NCI-H1105 (cell line): ENCODE measurements around the gene CACNA1A.
"Not testable (repeated sequence)": the region's sequence is repeated elsewhere in the genome, so short reads cannot be mapped to it uniquely, and the experiment has no call there.

Experiments
- DNase-seq: peaks from one replicate; lab custom pipeline; 2025; lab: John Stamatoyannopoulos, UW

CACNA1A gene

DNA sequence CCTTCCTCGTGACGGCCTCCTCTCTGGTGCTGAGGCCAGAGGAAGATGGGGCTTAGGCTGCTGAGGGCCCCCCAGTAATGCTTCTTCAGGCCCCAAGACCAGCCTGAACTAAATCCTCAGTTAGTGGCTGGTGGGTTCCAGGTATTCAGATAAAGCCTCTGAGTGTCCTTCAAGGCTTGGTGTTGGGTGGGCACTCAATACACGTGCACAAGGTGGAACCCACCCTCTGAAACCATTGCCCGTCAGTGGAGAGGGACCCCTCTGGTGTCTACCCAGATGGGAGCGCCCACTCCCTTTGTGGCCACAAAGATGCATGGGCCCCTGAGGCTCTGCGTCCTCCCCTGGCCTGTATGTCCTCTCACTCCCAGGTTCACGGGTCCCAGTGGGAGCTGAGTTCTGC, 277.0 kb downstream of the CACNA1A start:
- DNase-seq = no peak

- no peak for DNase-seq
Observed at GRCh38 chr19:13228561-13228960, 277.7 kb downstream of the CACNA1A start.

DNA sequence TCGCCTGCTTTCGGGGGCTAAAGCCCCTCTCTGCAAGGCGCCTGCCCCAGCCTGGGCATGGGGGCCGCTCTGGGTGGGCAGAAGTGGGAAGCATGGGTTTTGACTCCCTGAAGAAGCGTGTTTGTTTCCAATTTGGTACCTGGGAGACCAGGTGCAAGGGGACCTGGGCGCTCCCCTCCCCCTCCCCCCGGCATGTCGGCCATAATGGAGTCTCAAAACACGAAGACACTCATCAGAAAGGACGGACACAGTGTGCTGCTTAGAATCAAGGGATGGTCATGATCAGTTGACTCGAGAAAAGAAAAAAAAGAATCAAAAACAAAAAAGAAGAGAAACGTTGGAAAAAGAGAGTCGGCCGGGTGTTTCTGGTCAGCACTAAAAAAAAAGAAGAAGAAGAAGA, 279.3 kb downstream of the CACNA1A start:
- no peak for DNase-seq

DNA sequence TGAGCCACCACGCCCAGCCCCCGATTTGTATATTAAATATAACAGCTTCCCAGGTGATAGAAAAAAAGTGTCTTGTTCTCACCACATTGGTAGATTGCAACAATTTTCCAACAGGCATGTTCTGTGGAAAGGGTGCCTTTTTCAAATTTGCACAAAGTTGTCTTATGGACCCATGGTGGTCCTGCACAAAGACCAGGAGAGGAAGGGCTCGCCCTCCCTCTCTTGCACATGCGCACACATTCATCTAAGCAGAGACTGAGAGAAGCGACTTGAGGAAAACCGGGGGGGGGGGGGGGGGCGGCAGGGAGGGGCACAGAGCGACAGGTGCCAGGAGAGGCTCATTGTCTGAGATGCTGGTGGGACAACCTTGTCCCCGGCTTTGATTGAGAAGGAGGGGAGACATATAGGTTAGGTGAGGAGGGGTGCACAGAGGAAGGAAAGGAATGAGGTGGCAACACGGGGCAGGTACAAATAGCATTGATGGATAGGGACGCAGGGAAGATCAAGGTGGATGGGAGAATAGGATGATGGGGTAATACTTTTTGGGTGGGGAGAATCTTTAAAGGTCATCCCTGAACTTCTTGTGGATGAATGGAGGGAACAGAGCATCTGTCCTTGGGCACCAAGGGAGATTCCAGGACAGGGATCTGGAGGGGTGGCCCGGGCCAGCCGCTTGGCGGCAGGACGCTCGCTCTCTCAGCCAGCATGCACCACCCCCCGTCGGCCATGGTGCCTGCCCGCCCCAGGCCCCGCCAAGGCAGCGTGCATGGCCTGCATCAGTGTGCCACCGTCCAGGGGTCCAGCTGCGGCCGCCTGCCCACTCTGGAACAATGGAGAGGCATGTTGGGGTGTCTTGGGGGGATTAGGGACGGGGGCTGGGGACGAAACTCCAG, 280.1 kb downstream of the CACNA1A start:
- DNase-seq = no peak

DNA sequence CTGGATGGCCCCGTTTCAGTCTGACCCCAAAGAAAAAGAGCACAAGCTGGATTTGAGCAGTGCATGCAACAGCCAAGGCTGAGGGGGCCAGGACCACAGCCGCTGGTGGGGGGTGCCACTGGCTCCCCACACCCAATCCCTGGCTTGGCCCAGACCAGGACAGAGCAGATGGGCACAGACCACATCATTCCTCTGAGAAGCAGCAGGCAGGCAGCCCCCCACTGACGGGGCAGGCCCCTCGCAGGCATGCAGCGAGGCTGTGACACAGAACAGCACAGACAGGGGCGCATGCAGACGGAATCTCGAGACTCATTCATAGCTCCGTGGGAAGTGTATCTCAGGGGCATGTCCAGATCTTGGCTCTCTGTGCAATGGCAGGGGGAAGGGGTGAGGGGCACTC, 281.2 kb downstream of the CACNA1A start:
- DNase-seq = no peak

GRCh38 chr19:13220847-13221246, 285.4 kb downstream of the CACNA1A start:
- DNase-seq = no peak

- no peak for DNase-seq
Observed at GRCh38 chr19:13215572-13216380, 290.5 kb downstream of the CACNA1A start.

- no peak for DNase-seq
Observed at GRCh38 chr19:13214036-13214730, 292.1 kb downstream of the CACNA1A start.

DNA sequence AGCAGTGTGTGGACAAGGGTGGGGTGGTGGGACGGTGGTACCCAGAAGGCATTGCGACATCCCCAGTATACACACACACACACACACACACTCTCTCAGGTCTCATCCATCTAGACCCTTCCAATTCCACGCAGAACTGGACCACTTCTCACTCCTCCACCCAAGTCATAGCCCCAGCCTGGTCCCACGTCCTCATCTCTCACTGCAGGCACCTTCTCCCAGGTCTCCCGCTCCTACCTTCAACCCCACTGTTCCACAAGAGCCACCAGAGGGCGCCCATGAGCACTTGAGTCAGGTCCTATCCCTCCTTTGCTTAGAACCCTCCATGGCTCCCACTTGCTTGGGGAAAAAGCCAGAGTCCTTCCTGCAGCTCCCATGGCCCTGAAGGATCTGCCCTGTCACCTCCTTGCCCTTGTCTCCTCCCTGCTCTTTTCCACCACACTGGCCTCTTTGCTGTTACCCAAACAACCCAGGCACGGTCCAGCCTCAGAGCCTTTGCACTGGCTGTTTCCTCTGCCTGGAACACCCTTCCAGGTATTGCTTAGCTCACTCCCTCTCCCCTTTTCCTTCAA, 293.4 kb downstream of the CACNA1A start:
- no peak for DNase-seq

DNA sequence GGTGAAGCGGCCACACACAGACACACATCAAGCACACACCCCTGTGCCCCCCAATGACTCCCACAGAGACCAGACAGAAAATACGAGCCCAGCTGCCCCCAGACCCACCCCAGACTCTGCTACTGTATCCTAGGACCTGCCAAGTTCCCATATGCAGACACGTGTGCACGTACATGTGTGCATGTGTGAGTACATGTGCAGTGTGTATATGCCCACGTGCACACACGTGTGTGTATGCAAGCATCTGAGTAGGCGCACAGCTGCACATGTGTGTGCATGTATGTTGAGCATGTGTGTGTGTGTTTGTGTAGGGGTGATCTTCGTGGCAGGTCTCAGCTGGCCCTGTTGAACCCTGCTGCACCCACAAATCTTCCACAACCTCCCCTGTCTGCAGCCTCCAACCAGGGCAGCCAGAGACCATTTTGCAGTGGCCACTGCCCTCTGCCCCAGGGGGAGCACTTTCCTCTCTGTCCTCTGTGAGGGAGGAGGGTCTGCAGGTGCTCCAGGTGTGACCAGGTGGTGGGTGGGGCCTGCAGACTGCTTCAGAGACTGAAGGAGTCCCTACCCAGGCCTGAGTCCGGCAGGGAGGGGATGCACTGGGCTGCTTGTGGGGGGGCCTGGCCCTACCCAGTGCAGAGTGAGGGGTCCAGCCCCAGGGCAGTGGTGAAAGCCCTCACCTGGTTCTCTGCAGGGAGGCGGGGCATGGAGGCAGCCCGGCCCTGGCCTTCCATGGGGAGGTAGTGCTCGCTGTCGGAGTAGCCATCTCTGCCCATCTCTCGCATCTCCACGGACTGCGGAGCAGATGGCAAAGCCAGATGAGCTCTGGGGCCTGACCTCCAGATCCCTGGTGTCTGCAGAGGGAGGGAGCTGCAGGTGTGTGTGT, 294.6 kb downstream of the CACNA1A start:
- DNase-seq = no peak

DNA sequence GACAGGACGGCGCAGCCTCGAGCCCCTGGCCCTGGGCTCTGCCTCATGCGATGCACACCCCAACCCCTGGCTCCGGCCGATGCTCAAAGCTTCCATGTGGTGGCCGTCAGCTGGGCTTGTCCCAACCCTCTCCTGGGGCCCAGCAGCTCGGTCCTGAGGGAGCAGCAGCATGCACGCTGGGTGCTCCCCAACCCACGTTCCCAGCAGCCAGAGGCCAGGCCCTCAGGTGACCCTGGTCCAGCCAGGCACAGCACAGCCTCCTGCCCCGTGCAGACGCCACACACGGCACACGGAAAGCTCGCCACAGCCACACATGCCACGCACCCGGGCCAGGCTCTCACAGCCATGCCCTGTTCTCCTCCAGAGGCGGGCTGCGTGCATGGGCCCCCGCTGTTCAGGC, 295.3 kb downstream of the CACNA1A start:
- no peak for DNase-seq

DNA sequence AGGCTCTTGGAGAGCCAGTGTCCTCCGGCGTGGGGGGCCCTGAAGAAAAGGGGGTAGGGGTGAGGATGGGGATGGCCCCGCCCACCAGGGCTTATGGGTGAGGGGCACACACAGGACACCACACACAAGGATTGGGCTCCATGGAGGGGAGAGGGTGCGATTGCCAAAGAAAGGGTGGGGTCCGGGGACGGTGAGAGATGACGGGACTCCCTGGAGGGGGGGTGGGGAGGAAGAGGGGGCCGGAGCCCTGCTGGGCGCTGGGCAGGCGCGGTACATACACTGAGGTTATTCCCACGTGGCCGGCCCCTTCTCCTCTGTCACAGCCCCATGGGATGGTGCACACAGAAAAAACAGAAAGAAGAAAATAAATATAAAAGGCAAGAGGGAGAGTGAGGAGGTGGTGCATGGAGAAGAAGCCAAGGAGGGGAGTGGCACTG, 295.9 kb downstream of the CACNA1A start:
- no peak for DNase-seq

DNA sequence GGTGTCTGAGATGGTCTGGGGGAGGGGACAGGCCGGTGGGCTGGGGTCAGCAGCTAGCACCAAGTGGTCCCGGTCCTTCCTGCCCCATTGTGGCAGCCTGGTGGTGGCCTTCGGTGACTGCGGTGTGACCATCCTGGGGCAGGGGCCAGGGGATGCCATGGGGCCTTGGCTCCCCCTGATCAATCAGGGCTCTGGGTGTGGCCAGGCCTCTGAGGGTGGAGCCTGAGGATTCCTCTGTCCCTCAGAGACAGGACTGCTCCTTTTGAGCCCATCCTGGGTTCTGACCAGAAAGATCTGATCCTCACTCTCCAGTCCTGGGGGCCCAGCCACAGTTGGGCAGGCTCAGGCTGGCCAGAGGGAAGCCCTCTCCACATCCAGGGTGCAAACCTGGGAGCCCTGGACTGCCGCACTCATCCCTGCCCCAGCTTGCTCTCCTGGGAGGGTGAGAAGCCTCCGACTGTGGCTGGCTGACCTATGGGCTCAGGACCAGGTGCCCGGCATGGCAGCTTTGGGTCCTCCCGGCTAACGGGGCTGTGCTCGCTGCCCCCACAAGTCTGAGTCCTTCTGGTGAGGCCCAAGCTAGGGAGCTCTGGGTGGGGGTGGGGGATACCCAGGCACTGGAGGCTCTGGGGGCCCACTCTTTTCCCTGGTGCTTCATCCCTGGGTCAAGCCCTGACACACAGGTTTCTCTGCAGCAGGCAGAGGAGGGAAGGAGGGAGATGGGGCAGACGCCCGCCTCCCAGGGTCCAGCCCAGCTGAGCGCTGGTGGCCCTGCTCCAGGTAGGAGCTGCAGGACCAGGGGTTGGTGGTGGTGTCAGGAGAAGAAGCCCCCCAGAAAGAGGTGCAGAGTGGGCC, 296.6 kb downstream of the CACNA1A start:
- no peak for DNase-seq

DNA sequence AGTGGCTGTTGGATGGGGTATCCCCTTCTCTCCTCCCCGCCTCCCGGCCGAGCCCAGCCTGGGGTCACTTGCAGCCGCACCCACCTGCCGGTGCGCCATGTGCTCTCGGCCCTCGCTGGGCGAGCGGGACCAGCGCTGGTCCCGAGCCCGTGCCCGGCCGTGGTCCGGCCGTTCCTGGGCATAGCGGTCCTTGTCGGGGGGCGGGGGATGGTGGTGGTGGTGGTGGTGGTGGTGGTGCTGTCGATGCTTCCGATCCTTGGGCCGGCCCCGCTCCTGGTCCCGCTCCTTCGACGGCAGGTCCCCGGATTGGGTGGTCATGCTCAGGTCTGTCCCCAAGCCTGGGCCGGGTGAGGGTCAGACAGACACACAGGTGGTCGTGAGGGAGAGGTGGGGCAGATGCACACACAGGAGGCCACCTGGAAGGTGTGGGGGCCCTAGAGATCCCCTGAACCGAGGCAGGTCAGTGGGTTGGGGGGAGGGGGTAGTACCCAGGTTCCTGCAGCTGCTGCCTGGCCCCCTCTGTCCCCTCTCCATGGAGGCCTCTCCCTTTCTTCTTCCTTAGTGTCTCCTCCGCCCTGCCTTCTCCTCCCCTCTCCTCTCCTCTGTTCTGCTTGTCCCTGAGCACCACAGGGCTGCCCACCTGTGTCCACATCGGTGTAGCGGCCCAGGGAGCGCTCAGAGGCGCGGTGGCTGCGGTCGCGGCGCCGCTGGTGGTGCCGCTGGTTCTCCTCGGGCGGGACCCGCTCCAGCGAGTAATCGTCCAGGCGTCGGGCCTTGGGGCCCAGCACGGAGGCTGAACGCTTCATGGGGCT, 297.4 kb downstream of the CACNA1A start:
- DNase-seq = no peak

DNA sequence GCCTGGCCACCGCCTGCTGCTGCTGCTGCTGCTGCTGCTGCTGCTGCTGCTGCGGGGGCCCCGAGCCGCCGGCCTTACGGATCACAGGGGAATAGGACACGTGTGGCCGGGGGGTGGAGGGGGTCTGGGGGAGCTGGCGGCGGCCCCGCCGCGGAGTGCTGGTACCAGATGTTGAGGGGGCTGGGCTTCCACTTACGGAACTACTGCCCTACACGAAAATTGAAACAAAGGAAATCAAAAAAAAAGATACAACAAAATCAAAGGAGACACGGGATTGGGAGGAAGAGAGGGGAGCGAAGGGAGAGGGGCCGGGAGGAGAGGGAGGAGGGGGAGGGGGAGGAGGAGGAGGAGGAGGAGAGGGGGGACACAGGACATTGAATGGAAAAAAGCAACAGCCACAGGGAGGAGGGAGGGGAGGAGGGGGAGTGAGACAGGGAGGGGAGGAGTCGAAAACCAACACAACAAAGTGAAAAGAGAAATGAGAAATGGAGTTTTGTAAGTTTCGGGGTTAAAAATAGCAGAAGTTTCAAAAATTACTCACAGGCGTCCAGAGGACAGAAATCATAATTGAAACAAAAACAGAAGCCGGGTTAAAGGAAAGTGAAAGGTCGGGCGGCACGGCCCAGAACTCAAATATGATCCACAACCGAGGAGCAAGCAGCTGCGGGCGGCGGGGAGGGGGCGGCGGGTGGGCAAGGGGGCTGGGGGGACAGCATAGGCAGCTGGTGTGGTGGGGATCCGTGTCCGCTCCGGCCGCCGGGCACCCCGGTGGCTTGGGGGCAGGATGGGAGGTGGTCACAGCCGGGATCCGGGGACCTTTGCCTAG, 298.2 kb downstream of the CACNA1A start:
- no peak for DNase-seq

DNA sequence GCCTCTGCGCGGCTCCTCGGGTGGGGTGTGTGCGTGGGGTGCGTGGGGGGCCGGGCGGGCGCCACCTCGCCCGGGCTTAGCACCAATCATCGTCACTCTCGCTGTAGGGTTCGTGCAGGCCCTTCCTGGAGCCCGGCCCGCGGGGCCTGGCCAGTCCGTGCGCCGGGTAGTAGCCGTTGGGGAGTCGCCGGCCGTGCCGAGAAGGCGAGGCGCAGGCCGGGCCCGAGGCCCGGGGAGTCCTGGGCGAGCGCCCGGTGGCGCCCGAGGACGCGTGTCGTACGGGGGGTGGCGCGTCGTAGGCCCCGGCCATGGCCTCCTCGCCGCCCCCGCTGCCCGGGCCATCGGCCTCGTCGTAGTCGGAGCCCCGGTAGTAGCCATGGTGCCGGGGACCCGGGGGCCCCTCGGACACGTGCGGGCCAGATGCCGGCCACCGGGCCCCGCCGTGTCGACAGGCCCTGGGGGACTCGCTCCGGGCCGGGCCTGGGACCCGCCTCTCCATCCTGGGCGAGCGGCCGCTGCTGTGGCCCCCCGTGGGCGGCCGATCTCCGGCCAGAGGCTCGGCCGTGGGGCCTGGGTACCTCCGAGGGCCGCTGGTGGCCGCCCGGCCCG, 298.9 kb downstream of the CACNA1A start:
- DNase-seq = no peak

GRCh38 chr19:13206587-13206986, 299.7 kb downstream of the CACNA1A start:
- DNase-seq = no peak

DNA sequence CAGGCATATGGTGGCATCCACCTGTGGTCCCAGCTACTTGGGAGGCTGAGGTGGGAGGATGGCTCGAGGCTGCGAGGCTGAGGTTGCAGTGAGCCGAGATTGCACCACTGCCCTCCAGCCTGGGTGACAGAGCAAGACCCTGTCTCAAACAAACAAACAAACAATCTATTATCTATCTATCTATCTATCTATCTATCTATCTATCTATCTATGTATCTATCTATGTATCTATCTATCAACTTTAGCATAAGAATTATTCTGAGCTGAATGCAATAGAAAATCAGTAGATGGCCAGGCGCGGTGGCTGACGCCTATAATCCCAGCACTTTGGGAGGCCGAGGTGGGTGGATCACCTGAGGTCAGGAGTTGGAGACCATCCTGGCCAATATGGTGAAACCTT, 304.2 kb downstream of the CACNA1A start:
- not testable (repeated sequence) for DNase-seq
